ENCODE results near the gene FLT3LG.
A peak's percentile ranks its signal among the peaks of the same experiment; 100 is the strongest.

FLT3LG gene

GRCh38 chr19:49488863-49489537 lies 15.0 kb downstream of the FLT3LG start:
- DNase-seq (ENCODE audit: low spot score), result no peak

GRCh38 chr19:49489601-49490167 lies 15.7 kb downstream of the FLT3LG start:
- no peak for DNase-seq (ENCODE audit: low spot score)

DNA sequence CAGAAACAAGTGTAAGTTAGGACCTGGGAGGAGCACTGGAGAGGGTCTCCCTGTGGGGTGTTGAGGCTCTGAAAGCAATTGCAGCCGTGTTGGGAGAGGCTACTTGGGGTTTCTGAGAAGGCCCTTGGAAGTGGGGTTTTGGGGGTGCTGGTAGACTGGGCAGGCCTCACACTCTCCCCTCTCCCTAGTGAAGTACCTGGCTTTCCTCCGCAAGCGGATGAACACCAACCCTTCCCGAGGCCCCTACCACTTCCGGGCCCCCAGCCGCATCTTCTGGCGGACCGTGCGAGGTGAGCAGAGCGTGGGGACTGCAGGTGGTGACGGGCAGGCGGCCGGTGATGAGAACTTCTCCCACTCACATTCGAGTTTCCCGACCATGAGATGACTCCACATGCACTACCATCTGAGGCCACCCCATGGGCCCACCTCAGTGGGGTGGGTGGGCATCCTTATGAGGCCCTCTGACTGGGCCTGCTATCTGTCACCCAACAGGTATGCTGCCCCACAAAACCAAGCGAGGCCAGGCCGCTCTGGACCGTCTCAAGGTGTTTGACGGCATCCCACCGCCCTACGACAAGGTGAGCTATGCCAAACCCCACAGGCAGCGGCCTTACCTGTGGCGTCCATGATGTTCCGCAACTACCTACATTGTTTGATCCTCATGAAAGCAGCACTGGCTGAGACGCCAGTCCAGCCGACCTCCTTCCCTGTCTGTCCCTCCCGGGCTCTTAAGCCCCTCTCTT lies 16.4 kb downstream of the FLT3LG start:
- no peak for DNase-seq (ENCODE audit: low spot score)

DNA sequence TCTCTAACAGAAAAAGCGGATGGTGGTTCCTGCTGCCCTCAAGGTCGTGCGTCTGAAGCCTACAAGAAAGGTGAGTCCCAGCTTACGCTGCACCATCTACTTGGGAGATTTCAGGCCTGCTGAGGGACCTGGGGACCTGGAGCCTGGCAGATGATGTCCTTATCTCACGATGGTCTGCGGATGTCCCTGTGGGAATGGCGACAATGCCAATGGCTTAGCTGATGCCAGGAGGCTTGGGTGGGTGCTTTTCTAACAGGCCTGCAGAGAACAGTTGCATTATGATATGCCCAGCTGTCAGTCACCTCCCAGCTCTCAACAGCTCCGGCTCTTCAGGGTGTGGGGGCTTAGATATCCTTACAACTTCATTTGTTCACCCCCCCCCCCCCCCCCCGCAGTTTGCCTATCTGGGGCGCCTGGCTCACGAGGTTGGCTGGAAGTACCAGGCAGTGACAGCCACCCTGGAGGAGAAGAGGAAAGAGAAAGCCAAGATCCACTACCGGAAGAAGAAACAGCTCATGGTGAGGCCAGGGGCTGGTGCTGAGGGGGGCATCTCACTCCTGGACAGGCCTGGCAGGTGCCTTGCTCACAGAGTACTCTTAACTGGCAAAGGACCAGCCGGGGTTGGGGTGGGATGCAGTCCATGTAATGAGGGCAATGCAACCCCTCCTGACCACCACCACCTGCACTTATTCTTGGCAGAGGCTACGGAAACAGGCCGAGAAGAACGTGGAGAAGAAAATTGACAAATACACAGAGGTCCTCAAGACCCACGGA lies 17.2 kb downstream of the FLT3LG start:
- DNase-seq (ENCODE audit: low spot score), result no peak

- no peak for DNase-seq (ENCODE audit: low spot score)
Measured at GRCh38 chr19:49491804-49492572, 18.0 kb downstream of the FLT3LG start.

DNA sequence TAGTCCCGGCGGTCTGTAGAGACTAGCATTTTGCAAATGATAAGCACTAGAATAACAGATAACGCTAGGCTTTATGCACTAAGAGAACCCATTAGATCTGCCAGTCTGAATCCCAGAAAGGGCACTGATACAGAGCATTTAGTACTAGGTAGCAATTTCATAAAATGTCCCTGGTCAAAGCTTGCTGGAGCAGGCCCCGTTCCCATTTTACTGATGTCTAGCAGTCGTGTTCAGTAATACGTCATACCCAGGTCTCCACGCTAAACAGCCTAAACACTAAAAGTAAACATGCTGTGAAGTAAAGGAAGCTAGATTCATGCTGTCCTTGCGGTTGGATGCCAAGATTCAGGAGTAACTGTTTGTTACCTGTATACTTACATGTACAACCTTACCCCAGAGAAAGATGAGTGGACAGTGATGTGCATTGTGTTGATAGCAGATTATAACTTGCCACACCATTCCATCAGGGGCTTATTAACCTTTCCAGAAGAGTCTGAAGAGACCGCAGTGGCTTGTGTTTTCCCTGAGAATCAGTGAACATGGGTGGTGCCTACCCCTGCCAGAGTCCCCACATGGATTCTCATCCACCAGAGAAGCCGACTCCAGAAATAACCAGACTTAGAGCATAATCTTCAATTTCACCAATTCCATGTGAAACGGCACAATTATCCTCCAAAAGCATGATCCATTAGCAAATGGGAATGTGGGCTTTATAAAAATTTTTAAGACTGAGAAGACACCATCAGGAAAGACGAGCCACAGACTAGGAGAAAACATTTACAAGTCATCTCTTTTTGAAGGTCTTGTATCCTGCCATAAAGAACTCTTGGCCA lies 18.8 kb downstream of the FLT3LG start:
- DNase-seq (ENCODE audit: low spot score), result no peak

DNA sequence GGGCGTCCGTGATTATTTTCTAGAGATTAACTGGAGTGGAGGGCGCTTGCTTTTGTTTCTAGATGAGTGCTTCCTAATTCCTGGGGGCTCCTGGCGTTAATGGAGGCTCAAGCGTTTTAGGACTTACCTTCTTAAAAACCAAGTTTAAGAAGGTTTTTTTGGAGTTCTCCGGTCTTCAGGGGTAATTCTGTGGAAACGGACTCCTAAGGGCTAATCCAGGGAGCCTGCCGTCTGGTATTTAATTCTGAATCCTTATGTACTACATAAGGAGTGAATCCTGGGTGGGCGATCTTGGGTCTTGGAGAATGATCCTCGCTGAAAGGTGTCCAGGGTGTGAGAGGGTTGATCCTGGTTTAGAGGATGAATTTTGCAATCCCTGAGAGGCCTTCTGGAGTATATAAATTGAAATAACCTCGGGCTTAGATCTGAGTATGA lies 22.6 kb downstream of the FLT3LG start:
- DNase-seq (ENCODE audit: low spot score), result no peak

DNA sequence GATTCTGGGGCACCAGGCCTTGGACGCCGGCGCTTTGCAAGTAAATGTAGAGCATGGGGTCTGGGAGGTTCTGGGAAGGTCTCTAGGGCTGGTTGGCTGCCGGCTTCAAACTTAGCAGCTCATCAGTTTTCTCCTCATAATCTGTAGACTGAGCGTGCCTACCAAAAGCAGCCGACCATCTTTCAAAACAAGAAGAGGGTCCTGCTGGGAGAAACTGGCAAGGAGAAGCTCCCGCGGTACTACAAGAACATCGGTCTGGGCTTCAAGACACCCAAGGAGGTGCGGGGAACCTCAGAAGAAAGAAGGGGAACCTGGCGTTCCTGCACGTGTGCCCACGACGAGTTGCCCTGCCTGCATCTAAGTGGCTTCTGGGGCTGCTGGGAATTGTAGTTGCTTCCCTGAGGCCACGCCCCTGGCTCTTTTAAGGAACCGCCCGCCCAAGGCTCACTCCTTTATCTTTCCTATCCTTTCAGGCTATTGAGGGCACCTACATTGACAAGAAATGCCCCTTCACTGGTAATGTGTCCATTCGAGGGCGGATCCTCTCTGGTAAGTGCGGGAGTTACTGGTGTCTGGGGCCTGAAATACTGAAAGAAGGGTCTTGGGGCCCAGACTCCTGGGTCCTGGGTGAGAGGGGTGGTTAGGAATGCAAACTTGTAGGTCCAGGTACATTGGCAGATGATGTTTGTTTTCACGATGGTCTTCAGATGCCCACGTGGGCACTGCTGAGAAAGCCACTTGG lies 23.2 kb downstream of the FLT3LG start:
- peak; percentile 71 for DNase-seq (ENCODE audit: low spot score)

DNA sequence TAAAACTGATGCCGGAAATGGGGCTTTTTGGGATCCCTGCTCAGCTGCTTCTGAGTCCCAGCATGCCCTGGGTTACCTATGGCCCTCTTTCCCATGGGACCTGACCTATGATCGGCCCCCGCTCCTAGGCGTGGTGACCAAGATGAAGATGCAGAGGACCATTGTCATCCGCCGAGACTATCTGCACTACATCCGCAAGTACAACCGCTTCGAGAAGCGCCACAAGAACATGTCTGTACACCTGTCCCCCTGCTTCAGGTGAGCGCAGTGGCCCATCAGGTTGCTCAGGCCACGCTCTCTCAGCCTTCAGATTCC lies 23.7 kb downstream of the FLT3LG start:
- no peak for DNase-seq (ENCODE audit: low spot score)

DNA sequence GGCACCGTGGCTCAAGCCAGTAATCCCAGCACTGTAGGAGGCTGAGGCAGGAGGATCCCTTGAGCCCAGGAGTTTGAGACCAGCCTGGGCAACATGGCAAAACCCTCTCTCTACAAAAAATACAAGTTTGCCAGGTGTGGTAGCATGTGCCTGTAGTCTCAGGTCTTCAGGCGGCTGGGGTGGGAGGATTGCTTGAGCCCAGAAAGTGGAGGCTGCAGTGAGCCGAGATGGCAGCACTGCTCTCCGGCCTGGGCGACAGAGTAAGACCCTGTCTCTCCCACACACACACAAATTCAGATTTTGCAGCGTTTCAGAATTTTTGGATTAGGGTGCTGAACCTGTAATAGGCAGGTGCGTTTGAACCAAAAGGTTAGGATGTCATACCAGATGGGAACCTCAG lies 24.5 kb downstream of the FLT3LG start:
- DNase-seq (ENCODE audit: low spot score), result no peak

- no peak for DNase-seq (ENCODE audit: low spot score)
Measured at GRCh38 chr19:49499030-49499670, 25.1 kb downstream of the FLT3LG start.

DNA sequence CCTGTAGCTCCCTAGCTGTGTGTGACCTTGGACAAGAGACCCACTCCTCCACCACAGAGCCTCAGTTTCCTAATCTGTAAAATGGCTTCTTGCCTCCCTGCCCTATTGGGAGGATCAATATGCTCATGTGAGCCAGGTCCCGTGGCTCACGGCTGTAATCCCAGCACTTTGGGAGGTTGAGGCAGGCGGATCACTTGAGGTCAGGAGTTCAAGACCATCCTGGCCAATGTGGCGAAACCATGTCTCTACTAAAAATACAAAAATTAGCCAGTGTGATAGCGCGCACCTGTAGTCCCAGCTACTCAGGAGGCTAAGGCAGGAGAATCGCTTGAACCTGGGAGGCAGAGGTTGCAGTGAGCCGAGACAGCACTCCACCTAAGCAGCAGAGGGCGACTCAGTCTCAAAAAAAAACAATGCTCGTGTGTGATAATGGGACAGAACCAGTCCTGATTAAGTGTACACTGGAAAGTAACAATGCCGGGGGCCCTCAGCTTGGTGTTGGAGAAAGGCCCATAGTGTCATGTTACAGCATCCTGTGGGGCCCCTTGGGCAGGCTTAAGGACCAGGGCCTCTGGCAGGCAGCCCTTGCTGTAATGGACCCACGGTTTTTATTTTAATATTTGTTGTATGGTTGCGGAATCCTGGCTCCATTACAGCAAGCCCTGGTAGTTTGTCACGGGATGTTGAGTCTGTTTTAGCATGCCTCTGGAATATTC lies 29.0 kb downstream of the FLT3LG start:
- peak; percentile 64 for DNase-seq (ENCODE audit: low spot score)

DNA sequence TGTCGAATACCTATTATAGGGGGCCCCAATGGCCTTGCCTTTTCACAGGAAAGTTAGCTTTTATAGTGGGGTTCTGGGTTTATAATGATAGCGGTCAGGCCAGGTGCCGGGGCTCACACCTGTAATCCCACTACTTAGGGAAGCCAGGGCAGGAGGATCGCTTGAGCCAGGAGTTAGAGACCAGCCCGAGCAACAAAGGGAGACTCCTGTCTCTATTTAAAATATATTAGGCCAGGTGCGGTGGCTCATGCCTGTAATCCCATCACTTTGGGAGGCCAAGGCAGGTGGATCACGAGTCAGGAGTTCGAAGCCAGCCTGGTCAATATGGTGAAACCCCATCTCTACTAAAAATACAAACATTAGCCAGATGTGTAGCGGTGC lies 29.6 kb downstream of the FLT3LG start:
- no peak for DNase-seq (ENCODE audit: low spot score)

DNA sequence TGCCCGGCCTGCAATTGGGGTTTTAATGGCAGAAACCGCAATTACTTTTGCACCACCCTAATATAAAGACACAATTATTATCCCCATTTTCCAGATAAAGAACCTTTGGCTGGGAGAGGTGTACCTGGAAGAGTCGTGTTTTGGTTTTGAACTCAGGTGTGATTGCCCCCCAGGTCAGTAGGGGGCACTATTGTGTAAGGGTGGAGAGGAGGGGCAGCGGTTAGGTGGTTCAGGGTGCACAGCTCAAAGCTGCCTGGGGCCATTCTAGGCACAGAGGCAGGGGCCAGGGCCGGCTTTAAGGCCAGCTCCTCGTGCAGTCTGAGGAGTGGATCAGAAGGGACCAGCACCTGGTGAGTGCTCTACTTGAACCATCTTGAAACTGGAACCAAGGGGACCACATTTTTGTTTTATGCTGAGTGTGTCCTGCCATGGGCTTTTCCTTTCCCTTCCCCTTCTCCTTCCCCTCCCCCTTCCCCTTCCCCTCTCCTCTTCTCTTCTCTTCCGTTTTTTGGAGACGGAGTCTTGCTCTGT lies 32.6 kb downstream of the FLT3LG start:
- no peak for DNase-seq (ENCODE audit: low spot score)

GRCh38 chr19:49507803-49508494 lies 33.9 kb downstream of the FLT3LG start:
- DNase-seq (ENCODE audit: low spot score), result no peak

DNA sequence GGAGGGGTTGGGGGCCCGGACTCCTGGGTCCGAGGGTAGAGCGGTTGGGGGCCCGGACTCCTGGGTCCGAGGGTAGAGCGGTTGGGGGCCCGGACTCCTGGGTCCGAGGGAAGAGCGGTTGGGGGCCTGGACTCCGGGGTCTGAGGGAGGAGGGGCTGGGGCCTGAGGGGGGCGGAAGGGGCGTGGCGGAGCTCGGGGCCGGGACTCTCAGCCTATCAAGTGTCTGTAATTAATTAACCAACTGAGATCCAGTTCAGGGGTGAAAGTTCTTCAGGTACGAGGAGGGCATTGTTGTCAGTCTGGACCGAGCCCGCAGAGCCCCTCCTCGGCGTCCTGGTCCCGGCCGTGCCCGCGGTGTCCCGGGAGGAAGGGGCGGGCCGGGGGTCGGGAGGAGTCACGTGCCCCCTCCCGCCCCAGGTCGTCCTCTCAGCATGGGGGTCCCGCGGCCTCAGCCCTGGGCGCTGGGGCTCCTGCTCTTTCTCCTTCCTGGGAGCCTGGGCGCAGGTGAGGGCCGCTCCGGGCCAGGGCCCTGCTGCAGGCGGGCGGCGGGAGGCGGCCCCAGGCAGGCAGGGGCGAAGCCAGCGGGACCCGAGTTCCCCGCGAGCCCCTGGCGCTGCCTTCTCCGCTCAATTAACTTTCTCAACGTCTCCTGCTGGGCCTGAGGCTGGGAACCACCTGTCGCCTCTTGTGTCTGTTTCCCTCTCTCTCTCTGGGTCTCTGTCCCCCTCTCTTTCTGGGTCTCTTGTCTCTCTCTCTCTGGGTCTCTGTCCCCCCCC lies 39.1 kb downstream of the FLT3LG start:
- DNase-seq (ENCODE audit: low spot score), result peak; percentile 60

DNA sequence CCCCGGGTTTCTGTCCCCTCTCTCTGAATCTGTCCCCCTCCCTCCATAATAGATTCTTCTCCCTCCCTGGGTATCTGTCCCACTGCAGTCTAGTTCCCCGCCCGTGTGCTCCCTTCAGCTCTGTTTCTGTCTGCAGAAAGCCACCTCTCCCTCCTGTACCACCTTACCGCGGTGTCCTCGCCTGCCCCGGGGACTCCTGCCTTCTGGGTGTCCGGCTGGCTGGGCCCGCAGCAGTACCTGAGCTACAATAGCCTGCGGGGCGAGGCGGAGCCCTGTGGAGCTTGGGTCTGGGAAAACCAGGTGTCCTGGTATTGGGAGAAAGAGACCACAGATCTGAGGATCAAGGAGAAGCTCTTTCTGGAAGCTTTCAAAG lies 39.7 kb downstream of the FLT3LG start:
- no peak for DNase-seq (ENCODE audit: low spot score)

DNA sequence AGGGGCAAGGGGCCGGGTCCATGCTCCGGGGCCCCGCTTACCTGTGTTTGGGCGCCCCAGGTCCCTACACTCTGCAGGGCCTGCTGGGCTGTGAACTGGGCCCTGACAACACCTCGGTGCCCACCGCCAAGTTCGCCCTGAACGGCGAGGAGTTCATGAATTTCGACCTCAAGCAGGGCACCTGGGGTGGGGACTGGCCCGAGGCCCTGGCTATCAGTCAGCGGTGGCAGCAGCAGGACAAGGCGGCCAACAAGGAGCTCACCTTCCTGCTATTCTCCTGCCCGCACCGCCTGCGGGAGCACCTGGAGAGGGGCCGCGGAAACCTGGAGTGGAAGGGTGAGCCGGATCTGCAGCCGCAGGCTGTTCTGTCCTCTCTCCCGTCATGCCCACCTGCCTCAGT lies 40.1 kb downstream of the FLT3LG start:
- no peak for DNase-seq (ENCODE audit: low spot score)

All from hepatic stellate cell (primary cell).